ENCODE measurements around the gene RBPJL.

Gene RBPJL

DNA sequence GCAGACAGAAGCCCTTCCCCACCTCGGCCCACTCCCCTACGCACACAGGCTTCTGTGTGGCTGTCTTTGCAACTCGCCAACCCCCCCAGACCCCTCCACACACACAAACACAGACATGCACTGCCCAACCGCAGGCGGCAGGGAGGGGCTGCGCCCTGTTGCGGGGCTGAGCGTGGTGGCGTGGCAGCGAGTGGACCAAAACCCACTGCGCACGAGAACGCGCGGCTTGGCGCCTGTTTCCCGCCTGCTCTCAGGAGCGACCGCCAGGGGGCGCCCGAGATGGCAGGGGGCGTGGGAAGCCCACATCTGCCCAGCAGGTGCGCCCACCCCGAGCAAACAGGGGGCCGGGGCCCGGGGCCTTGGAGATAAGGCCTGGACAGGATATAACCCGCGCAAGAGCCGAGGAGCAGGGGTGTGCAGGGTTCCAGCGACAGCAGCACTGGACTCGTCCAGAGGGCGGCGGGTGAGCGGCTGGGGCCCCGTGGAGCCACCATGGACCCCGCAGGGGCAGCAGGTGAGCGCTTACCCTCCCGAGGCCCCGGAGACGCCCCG is at the start of gene RBPJL:
RBPJL (plus strand) TSS at position 410 of the 552 bp plus-strand sequence; CDS start at position 493, 83 bp downstream.
- DNase-seq, result no peak

GRCh38 chr20:45257161-45257560 is 49.5 kb upstream of the RBPJL start:
- no peak for DNase-seq

- DNase-seq, result no peak
These were observed 48.9 kb upstream of the RBPJL start for GRCh38 chr20:45257711-45258110.

GRCh38 chr20:45258259-45258658 is 48.4 kb upstream of the RBPJL start:
- DNase-seq, result no peak

DNA sequence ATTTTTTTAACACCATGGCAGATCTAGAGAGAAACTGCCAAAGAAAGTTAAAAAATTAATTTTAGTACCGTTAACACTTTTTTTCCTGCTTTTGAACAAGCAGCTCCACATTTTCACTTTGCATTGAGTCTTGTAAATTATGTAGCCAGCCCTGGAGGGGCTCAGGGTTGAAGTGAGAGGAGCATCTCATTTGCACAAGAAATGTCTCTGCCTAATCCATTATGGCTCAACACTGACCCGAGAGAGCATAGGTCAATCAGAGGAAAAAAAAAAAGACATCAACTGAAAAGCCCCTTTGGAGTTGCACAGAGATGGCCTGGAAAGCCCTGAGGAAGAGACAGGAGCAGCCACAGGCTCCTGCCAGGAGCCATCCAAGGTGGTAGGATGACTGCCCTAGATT is 48.0 kb upstream of the RBPJL start:
- DNase-seq, result no peak

DNA sequence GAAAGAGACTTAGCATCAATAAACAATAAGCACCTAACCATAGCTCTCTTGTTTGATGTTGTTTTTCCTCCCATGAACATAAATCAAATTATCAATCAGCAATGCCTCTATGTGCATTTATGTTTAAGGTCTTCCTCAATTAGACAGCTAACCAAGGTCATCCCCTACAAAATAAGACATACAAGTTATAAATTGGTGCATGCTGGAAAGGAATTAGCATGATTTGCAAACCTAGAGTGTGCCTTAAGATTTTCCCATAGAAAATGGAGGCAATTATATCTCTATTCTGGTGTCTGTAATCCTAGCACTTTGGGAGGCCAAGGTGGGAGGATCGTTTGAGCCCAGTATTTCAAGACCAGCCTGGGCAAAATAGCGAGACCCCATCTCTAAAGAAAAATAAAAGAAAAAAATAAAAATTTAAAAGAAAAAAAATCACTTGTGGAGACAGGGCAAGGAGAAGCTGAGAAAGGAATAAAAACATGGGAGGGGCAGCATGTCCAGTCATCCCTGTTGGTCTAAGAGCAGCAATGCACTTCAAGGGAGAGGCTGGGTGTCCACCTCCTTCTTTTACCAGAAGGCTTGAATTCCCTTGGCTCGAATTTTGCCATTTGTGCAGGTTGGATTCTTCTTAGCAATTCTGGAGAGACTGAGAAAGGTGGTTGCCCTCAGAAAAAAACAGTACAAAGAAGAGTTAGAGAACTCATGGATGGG is 42.9 kb upstream of the RBPJL start:
- DNase-seq, result no peak

- no peak for DNase-seq
These were observed 39.7 kb upstream of the RBPJL start for GRCh38 chr20:45266977-45267376.

- DNase-seq, result no peak
These were observed 38.1 kb upstream of the RBPJL start for GRCh38 chr20:45268531-45268930.

GRCh38 chr20:45269056-45269455 is 37.6 kb upstream of the RBPJL start:
- no peak for DNase-seq

GRCh38 chr20:45269754-45270270 is 36.8 kb upstream of the RBPJL start:
- no peak for DNase-seq

DNA sequence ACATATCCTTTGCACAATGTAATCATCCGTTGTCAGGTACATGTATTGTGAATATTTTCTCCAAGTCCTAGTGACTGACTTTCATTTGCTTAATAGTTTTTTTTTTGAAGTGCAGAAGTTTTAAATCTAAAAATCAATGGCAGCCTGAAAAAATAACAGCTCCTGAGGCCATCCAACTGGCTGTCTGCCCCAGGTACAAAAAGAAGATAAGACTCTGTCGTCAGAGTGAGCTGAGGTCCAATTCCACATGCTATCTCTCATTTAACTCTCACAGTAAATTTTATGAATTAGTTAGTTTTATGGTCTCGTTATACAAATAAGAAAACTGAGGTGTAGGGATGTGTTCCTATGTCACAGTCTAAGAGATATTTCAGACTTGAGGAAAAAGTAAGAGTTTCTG is 31.3 kb upstream of the RBPJL start:
- no peak for DNase-seq

- no peak for DNase-seq
These were observed 26.6 kb upstream of the RBPJL start for GRCh38 chr20:45279992-45280391.

- DNase-seq, result no peak
These were observed 23.7 kb upstream of the RBPJL start for GRCh38 chr20:45282700-45283550.

- DNase-seq, result peak; percentile 8
These were observed 23.0 kb upstream of the RBPJL start for GRCh38 chr20:45283551-45284057.

DNA sequence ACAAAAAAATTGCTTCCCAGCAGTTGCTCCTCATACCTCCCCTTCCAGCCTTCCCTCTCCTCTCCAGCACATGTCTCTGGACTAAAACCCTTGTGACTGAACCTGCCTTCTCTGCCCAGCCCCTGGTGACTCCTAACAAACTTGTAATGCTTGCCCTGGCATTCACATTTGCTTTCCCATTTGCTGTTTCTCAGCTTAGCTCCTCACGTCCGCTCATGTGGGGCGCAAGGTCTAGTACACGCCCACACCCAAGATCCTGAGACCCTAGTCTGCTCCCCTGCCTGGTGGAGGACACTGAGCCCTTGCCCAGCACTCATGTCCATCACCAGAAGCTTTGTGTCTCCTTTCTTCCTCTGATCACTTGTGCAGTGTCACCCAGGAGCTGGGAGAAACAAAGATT is 18.3 kb upstream of the RBPJL start:
- no peak for DNase-seq

GRCh38 chr20:45288860-45289259 is 17.8 kb upstream of the RBPJL start:
- no peak for DNase-seq

DNA sequence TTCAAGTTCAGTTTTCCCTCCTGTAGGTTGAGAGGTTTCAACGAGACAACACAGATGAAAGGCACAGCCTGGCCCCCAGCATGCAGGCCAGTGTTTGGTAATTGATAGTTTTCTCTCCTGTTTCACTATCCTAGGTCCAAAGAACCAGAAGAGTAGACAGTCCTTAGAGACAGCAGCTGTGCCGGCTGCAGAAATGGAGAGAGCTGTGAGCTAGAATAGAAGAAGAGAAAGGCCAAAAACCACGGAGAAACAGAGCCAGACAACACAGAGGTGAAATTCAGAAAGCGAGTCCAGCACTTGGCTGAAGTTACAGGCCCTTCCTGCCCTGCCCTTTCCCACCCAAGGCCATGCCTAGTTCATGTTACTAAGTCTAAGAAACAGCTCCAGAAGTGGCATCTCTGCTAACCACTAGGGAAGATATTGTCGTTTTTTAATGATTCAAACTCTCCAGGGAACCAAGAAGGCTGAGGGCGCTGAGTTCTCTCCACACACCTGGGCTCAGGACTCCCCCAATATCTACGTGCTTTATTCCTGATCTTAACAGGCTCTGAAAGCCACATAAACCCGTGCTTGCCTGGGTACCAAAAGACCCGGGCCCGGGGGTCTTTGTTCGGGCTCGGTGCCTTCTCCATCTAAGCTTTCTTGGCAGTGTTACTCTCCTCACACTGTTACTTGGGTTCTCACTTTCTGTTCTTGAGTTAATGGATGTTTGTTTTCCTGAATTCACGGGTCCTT is 16.5 kb upstream of the RBPJL start:
- DNase-seq, result no peak

DNA sequence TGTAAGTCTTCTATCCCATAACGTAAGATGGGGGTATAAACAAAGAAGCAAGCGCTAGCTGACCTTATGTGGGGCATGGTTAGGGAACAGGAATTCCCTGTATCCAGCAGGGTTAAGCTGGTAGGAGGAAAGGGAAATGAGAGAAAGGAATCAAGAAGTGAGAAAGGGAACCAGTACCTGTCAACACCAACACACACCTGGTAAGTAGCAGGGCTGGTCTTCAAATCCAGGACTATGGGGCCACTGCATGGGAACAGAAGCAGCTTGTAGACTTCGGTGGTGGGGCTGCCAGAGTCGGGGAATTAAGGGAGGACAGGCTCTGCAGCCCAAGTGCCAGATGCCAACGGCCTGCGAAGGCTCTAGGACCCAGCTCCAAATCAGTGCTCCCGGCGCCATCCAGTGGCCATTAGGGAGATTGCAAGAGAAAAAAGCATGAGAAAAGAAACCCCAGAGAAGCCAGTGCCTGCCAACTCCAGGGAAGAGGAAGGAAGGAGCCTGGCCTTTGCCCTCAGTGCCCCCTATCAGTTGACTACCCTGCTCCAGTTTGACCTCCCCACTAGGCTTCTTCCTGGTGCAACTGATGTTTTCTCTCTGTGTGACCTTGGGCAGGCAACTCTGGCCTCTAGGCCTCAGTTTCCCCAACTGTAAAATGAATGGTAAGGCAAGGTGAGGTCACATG is 15.8 kb upstream of the RBPJL start:
- DNase-seq, result peak; percentile 66

- DNase-seq, result no peak
These were observed 15.1 kb upstream of the RBPJL start for GRCh38 chr20:45291526-45291925.

DNA sequence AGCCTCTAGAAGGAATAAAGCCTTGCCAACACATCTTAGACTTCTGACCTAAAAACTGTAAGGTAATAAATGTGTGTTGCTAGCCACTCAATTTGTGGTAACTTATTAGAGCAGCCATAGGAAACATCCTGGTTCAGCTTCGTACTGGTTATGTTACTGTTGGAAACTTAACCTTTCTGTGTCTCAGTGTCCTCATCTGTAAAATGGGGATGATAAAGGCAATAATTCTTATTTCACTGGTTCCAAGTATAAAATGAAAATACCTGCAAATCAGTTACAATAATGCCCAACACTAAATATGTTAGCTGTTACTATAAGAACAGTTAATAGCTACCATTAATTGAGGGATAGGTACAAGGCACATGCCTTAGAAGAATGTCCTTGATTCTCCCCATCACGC is 14.3 kb upstream of the RBPJL start:
- DNase-seq, result no peak

- peak; percentile 70 for DNase-seq
These were observed 13.3 kb upstream of the RBPJL start for GRCh38 chr20:45293041-45294002.
